Activated effector memory CD4-positive, alpha-beta T cell treated with Interleukin-2 at 50 U/mL for 16 hours (primary cell): ENCODE measurements around the gene UCP1.

ENCODE experiments used
- DNase-seq: peaks from one replicate; pipeline ENCODE4 v3.0.0-alpha.2; 2020

The UCP1 gene

DNA sequence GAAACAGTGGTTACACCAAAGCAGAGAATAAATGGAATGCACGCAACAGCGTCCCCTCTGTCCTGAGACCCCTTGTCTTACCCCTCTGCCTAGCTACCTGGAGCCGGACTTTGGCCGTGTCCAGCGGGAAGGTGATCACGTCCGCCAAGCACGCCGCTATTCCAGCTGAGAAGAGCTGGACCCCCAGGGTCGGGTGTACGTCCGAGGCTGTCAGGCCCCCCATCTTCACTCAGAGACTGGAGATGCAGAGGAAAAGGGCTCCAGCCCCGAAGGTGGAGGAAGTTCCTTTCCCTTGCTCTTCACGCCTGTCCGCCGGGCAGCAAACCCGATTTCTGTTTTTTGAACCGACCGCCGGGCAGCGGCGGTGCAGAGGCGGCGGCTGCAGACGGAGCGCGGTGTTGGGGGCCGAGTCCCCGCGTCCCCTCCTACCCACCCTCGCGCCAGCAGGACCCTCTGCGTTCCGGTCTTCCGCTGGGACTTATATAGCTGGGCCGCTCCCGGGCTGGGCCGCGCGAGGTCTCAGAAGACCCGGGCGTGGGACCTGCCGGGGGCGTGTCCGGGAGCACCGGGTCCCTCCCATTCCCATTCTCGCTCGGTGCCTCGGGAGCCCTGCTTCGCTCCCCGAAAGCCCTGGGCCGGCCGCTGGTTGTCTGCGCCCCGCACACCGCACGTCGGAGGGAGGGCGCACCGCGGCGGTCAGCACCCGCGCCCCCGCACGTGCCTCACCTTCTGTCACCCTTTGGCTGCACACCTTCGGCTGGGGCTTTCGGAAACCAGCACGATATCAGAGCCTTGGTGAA, at the start of gene UCP1:
UCP1 (minus strand) TSS at position 455 of the 800 bp plus-strand sequence; CDS start at position 223, 232 bp downstream.
- no peak for DNase-seq

DNA sequence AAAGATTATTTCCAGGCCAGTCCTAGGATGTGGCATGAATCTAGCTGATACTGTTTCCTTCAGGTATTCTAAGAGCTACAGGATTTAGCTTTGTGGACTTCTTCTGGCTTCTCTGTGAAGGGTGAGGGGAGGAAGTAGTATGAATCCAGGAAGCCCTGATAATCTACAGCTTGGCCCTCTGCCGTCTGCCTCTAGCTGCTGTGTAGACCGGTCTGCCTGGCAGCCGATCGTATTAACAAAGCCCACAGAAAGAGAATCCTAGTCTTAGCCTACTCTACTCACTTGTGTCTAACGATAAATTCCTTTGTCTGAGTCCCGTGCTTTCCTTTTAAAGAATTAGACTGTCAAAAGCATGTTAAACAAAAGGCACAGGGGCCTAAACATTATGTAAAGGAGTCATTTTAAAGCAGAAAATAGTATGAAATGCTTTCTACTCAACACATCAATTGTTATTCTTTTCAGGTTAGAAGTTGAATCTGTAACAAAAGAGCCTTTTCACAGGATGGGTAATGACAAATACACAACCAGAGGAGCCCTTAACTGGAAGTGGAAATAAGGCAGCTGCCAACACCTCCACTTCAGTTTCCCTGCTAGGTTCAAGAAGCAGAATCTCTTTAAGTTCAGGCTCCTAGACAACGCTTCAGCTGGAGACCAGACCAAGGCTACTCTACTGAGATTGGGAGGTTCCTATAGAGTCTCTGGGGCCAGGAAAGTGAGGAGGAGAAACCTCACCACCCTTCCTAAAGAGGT, 48.9 kb upstream of the UCP1 start:
- DNase-seq = no peak

GRCh38 chr4:140615451-140615850, 46.7 kb upstream of the UCP1 start:
- no peak for DNase-seq

DNA sequence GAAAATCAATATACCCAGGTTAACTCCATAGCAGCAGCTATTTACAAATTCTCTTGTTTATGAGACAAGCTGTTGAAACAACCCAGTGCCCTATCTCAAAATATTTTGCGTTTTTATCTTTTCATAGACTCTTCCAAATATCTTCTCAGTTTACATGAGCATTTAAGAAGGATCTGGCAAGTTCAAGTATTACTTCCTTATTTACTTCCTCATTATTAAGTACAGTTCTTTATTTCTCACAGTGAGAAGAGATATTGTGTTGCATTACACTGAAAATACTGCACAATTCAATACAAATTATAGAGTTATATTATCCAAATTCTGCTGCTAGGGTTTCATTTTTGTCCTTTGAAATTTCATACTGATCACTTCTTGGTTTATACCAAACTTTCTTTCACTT, 43.6 kb upstream of the UCP1 start:
- no peak for DNase-seq

DNA sequence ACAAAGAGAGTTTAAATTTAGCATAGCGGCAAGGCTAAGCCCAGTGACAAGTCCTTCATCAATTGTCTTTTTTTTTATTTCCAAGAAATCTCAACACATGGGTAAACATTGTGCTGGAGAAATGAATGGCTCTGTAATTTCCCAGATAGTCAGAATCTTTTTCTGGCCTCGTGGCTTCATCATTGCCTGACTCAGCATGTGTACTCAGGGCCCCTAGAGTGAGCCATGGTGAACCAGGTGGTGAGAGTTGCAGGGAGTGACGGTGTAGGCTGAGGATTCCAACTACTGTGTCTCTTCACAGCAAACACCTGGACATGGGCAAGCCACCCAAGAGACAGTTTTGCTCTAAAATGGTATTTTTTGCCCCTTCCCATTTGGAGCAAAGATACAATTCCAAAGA, 43.1 kb upstream of the UCP1 start:
- no peak for DNase-seq

GRCh38 chr4:140609548-140610425, 41.0 kb upstream of the UCP1 start:
- no peak for DNase-seq

GRCh38 chr4:140607852-140608251, 39.1 kb upstream of the UCP1 start:
- no peak for DNase-seq

DNA sequence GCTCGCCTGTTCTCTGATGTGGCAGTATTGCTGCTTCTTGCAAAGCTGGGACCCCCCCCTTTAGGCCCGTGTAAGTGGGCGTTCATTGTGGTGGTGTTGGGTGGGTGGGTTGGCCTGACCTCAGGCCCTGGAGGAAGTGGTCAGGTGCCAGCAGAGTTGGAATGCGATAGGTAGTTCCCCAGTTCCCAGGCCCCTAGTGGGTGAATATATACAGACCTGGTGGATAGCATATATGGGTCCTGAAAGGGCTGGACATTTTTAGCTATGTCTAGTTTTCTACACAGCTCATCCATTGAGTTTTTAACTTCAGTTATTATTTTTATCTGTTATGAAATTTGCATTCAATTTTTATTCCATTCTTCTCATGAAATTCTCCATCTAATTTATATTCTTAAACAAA, 35.8 kb upstream of the UCP1 start:
- DNase-seq = no peak

DNA sequence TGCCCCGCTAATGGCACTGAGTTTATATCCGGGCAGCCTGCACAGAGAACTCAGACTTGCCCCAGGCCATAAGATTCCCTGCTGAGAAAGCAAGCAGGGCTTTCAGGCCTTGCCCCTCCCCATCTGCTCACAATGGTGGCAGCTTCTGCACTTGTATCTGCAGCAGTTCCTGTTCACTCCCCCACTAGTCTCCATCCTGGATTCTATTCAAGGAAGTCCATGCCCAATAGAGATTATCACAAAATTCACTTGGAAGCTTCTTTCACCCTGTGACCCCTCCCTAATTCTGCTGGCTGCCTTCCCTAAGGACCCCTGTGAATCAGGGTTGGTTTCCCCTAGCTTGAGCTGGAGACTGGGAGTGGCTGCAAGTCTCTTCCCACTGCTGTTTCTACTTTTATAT, 34.5 kb upstream of the UCP1 start:
- no peak for DNase-seq

GRCh38 chr4:140602714-140603113, 34.0 kb upstream of the UCP1 start:
- no peak for DNase-seq

DNA sequence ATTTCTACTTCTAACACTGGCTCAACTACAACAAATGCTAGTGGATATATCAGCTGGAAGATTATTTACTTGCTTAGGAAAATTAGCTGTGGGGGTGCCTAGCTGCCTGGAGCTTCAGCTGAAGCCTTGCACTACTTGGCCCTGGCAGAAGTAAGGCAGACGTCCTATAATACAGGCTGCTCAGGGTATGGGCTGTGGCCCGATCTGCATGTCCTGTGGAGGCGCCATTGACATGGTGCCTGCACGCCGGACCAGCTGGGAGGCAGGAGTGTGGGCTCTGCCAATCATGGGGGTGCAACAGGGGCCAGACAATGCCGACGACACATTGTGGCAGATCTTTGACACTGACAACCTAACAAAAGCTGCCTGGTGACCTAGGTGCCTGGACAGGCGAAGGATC, 31.6 kb upstream of the UCP1 start:
- DNase-seq = no peak

GRCh38 chr4:140595065-140595464, 26.3 kb upstream of the UCP1 start:
- no peak for DNase-seq

DNA sequence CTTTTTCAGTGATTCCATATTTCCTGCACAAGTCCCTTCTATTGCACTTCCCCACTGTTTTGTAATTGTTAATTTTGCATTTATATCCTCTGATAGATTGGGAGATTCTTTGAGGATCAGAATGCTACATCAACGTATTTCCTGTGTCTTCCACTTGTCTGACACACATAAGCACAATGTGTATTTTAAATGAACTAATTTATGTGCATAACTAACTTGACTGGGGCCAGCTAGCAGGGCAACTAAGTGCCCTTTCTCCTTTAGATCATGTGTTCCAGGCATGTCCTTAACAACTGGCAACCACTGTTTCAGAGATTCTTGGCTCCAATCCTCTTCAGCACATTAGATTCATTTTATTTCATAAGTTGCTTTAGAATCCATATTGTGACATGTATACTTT, 15.7 kb upstream of the UCP1 start:
- DNase-seq = no peak

DNA sequence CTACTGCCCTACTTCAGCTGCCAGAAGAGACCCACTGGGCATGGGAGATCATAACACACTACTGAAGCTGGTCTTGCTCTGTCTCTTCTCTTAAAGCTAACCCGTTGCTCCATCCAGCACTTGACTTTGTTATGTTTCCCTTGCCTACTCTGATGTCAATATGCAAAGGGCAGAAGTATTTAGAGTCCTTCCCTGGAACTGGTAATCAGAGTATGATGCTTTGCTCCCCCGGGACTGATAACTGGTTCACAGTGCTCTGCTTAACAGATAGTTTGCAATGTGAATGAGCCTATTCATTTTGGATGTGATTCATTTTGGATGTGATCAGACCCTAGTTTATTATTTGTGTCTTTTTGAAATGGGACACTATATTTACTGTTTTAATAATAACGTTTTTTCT, 12.3 kb upstream of the UCP1 start:
- DNase-seq = no peak

- no peak for DNase-seq
Measured at GRCh38 chr4:140579278-140579677, 10.5 kb upstream of the UCP1 start.

- no peak for DNase-seq
Measured at GRCh38 chr4:140575489-140575888, 6.7 kb upstream of the UCP1 start.

- DNase-seq = no peak
Measured at GRCh38 chr4:140571620-140572019, 2.9 kb upstream of the UCP1 start.

GRCh38 chr4:140569307-140569638, 512 bp upstream of the UCP1 start:
- no peak for DNase-seq

- no peak for DNase-seq
Measured at GRCh38 chr4:140559696-140560095, 9.1 kb downstream of the UCP1 start.

DNA sequence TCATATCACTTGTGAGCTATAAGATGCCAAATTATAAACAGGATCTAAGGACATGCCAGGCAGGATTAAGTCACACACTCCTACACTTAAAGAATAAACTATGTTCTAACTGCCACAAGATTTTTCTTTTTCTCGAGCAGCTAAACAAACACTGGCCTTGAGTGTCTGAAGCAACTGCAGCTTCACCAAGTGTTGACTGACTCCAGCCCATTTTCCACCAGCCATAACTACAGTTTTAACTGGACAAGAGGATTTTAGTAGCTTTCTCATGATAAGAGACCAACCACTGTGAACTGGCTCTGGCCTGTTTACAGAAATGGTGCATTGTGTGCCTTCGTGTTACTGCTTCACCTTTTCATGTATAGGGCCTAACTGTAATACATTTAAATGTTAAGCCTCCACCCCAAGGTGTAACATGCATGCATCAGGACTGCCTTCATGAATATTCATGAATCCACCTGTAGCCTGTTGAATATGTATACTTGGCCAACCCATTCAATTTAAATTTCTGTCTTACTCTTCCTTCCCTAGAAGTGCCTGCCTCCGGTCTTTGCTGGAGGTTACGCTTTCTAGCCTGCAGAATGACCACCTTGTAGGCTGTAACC, 10.8 kb downstream of the UCP1 start:
- no peak for DNase-seq

GRCh38 chr4:140556372-140557085, 12.2 kb downstream of the UCP1 start:
- DNase-seq = no peak

DNA sequence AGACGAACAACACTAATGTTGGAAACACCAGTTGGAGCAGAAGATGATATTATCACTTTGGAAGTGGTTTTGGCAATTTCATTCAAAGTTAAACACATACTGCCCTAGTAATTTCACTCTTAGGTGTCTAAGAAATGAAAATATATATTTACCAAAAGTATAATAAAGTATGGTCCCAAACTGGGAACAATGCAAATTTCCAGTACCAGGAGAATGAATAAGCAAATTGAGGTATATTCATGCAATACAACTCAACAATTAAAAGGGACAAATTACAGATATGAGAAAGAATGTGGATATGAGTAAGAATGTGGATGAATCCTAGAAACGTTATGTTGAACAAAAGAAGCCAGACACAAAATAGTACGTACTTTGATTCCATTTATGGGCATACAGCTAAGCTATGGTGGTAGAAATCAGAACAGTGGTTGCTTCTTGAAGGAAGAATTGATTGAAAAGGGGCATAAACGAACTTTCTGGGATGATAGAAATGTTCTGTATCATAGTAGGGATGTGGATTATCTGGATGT, 34.7 kb downstream of the UCP1 start:
- no peak for DNase-seq
